ENCODE measurements around the gene ARG2. TPM values are rescaled to one million over a fixed set of nuclear protein-coding genes. Genes with fewer than 3 reads are reported as not detected.

The ARG2 gene
- total and polyA plus RNA-seq, 10 donors, result 0.64 to 4.7 (median 1.1) TPM

DNA sequence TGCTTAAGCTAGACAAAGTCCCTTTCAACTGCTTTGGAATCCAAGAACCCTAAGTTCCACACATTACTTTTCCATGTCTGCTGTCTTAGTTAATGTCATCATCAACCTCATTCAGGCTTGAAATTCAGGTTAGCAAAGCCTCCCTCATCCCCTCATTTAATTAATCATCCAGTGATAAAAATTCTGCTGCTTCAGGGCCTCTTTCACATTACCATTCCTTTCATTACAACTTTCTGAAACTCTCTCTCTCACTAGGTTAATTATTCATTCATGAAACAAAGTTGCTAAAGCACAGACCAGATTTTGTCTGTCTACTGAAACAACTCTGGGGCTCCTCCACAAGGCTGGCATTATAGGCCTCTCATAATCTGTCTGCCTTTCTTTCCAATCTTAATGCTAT lies 64.1 kb downstream of the ARG2 start:
- DNase-seq, result no peak
- Histone ChIP-seq H3K27me3 (replicated peaks in 1 of 7) (no peaks in the 10 kb centered on the region), H3K9me3 (no peaks in the 10 kb centered on the region), H3K27ac (no peak overlapping the region), H3K4me3 (no peak overlapping the region), H3K4me1 (peaks cover 0 to 12% (median 3%) of the 10 kb centered on the region in 6 donors), H3K36me3 (peaks cover 0 to 92% (median 40%) of the 10 kb centered on the region in 6 donors)
- TF ChIP-seq POLR2A (IDR thresholded peaks at IDR 0.05), result no peak
- TF ChIP-seq, protein P1, sequence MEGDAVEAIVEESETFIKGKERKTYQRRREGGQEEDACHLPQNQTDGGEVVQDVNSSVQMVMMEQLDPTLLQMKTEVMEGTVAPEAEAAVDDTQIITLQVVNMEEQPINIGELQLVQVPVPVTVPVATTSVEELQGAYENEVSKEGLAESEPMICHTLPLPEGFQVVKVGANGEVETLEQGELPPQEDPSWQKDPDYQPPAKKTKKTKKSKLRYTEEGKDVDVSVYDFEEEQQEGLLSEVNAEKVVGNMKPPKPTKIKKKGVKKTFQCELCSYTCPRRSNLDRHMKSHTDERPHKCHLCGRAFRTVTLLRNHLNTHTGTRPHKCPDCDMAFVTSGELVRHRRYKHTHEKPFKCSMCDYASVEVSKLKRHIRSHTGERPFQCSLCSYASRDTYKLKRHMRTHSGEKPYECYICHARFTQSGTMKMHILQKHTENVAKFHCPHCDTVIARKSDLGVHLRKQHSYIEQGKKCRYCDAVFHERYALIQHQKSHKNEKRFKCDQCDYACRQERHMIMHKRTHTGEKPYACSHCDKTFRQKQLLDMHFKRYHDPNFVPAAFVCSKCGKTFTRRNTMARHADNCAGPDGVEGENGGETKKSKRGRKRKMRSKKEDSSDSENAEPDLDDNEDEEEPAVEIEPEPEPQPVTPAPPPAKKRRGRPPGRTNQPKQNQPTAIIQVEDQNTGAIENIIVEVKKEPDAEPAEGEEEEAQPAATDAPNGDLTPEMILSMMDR (IDR thresholded peaks at IDR 0.05 in 8 of 11, conservative IDR thresholded peaks at IDR 0.05 in 3 of 11), result no peak
- TF ChIP-seq POLR2AphosphoS5 (IDR thresholded peaks at IDR 0.05), result no peak
- intact Hi-C loops (cut with DNase I; ENCODE audit: low total_unique reads), result no loop called here

DNA sequence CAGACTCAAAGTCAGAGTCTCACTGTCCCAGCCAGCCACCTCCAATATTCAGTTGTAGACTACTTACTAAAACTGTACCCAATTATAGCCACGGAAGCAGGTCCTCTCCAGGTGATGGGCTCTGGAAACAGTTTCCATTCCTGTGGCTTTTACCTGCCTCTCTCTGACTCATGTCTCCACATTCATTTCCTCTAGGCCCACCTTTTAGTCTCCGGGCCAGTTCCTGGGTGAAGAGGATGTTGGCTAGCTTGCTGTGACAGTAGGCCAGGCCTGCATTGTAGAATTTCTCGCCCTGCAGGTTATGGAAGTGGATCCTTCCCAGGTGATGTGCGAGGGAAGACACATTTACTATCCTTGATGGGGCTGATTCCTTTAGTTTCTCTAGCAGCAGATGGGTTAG lies 70.3 kb downstream of the ARG2 start:
- intact Hi-C loops (cut with DNase I; ENCODE audit: low total_unique reads), result no loop called here
- WGBS, 5 donors, result 90 to 95% (median 94%) methylated on average over 4 of the region's 4 CpGs

DNA sequence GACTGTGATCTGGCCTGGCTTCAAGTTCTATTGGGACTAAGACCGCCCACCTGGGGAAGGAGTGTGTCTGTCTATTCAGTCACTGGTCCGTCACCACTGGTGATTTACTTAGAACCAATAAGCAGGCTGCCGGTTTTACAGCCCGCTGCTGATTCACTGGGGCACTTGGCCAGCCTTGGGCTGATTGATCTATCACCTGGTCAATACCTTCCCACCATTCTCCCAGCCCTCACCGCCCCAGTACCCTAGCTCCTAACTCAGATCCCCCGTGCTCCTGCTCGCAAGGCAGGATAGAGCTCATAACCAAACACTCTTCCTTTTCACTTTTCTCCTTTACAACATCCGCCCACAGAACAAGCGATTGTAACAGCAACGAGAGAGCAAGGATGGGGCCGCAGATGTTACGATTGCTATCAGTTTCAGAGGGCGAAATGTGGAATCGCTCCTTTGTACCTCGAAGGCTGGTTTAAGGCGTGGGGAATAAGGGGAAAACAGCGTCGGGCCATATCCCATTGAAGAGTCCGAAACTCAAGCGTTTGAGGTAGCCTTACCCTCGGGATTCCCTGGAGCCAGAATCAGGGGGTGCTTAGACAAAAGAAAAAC lies 75.2 kb downstream of the ARG2 start:
- WGBS, 5 donors, result 0 to 1% (median 1%) methylated on average over 21 of the region's 21 CpGs
- Histone ChIP-seq H3K27ac (peak overlapping the region; percentile 42 to 85 (median 80)), H3K4me1 (peaks cover 0 to 24% (median 16%) of the 10 kb centered on the region in 6 donors), H3K4me3 (peak overlapping the region; percentile 80 to 99 (median 92)), H3K9me3 (no peaks in the 10 kb centered on the region), H3K27me3 (replicated peaks in 1 of 7) (no peaks in the 10 kb centered on the region), H3K36me3 (peaks cover 0 to 31% (median 20%) of the 10 kb centered on the region in 6 donors)
- intact Hi-C loops (cut with DNase I; ENCODE audit: low total_unique reads), result no loop called here
- DNase-seq, result peak; percentile 83
- TF ChIP-seq POLR2AphosphoS5 (IDR thresholded peaks at IDR 0.05), result peak in 1 of 3 donors; percentile 28
- no peak for TF ChIP-seq POLR2A (IDR thresholded peaks at IDR 0.05)
- TF ChIP-seq, protein P1 (IDR thresholded peaks at IDR 0.05 in 8 of 11, conservative IDR thresholded peaks at IDR 0.05 in 3 of 11), result no peak

More for the DNA sequence above, 70.3 kb downstream of the ARG2 start:
- Histone ChIP-seq H3K27ac (no peak overlapping the region), H3K4me3 (no peak overlapping the region), H3K36me3 (peaks cover 0 to 80% (median 56%) of the 10 kb centered on the region in 6 donors), H3K9me3 (no peaks in the 10 kb centered on the region), H3K4me1 (peaks cover 0 to 21% (median 15%) of the 10 kb centered on the region in 6 donors), H3K27me3 (replicated peaks in 1 of 7) (no peaks in the 10 kb centered on the region)
- TF ChIP-seq, protein P1 (IDR thresholded peaks at IDR 0.05 in 8 of 11, conservative IDR thresholded peaks at IDR 0.05 in 3 of 11), result no peak
- no peak for TF ChIP-seq POLR2A (IDR thresholded peaks at IDR 0.05)
- TF ChIP-seq POLR2AphosphoS5 (IDR thresholded peaks at IDR 0.05), result no peak
- DNase-seq, result no peak

DNA sequence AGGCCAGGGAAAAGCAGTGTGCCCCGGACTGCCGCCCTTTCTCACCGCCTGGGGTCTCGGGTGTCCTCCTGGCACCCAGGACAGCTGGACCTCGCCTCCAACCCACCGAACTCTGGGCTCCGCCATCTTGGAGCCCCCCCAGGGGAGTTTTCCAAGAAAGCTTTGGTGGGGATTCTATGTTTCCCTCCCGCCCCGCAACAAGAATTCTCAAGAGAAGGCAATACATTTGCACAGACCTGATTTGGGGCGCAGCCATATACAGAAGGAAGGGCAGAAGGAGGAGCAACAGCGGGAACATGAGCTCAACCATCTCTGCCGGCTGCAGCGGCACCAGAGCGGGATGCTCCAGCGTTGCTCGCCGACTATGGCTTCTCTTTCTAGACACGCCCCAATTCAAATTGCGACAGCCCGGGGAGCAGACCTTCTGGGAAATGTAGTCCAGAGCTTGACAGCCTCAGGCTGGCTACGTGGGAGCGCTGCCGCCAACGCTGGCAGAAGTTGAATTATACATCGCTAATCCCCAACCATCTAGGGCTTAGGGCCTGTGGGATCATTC lies 75.8 kb downstream of the ARG2 start, which contains the start of gene RDH11:
Gene RDH11 (minus strand): TSS at position 371 of the 556 bp plus-strand sequence. CDS start 61 bp downstream, at position 310.
- TF ChIP-seq, protein P1 (IDR thresholded peaks at IDR 0.05 in 8 of 11, conservative IDR thresholded peaks at IDR 0.05 in 3 of 11), result peak in 1 of 11 experiments; percentile 12
- peak in 2 of 3 donors; percentile 58 to 60 for TF ChIP-seq POLR2A (IDR thresholded peaks at IDR 0.05)
- TF ChIP-seq POLR2AphosphoS5 (IDR thresholded peaks at IDR 0.05), result peak; percentile 86 to 96 (median 96)
- 0 to 2% (median 1%) methylated on average over 17 to 25 of the region's 25 CpGs for WGBS, 5 donors

More for the DNA sequence above, 75.8 kb downstream of the ARG2 start, which contains the start of gene RDH11:
- Histone ChIP-seq H3K4me3 (peak within 1 kb of the TSS; percentile 80 to 99 (median 92)), H3K36me3 (peaks cover 0 to 25% (median 14%) of the 10 kb centered on the region in 6 donors), H3K9me3 (no peaks in the 10 kb centered on the region), H3K27me3 (replicated peaks in 1 of 7) (no peaks in the 10 kb centered on the region), H3K27ac (peak within 1 kb of the TSS; percentile 42 to 85 (median 80)), H3K4me1 (peaks cover 0 to 24% (median 16%) of the 10 kb centered on the region in 6 donors)
- DNase-seq, result peak; percentile 94
- intact Hi-C loops (cut with DNase I; ENCODE audit: low total_unique reads), result no loop called here
